Pancreas (tissue), 10 donors: ENCODE results near the gene B4GALT2. TPM values are rescaled to one million over a fixed set of nuclear protein-coding genes. Genes with fewer than 3 reads are reported as not detected.

Source experiments
- ATAC-seq, 4 donors: fragments of 200-7000 bp; cut with Tn5 transposase; one replicate each; pipeline versions ENCODE4 v1.8.0 to v1.9.1; 2020; ENCODE audit warnings: mild to moderate bottlenecking in 4 of 4, moderate library complexity in 4 of 4
- DNase-seq, 6 donors: peaks; one replicate each; pipeline ENCODE4 v3.0.0-alpha.2; 2020
- FAIRE-seq: peaks from 2 replicates; lab custom pipeline; 2012; peaks lifted over from hg19 to GRCh38; lab: Jason Lieb, UNC
- H3K27ac ChIP-seq, 4 donors: fragments of 200-600 bp; sonication (generic); 1 replicate in 3 of 4; 2 replicates in 1 of 4; pipeline versions ENCODE4 v1.5.0 to v1.8.0; 2020
- H3K27me3 ChIP-seq, 4 donors: fragments of 200-600 bp; one replicate each; pipeline ENCODE4 v1.8.0; 2021
- H3K36me3 ChIP-seq, 3 donors: fragments of 200-600 bp; sonication (generic) in 1 of 3; one replicate each; pipeline versions ENCODE4 v1.5.0 to v1.8.0; 2020 to 2021
- H3K4me1 ChIP-seq, 3 donors: fragments of 200-600 bp; one replicate each; pipeline ENCODE4 v1.8.0; 2021
- H3K4me3 ChIP-seq, 4 donors: fragments of 200-600 bp; sonication (generic) in 2 of 4; one replicate each; pipeline versions ENCODE4 v1.5.0 to v1.8.0; 2020 to 2021
- H3K9me3 ChIP-seq, 4 donors: fragments of 200-600 bp; one replicate each; pipeline ENCODE4 v1.8.0; 2021
- WGBS, 2 donors: extraction: QIAGEN DNeasy Blood & Tissue Kit; methylation state at CpG; one replicate each; pipeline ENCODE4 v1.1.7; 2013; 5-methylcytosine and 5-hydroxymethylcytosine counted together
- intact Hi-C, 3 donors: fragments of 100-400 bp; cut with DNase I; formaldehyde crosslinking; loops; one replicate each; pipeline versions ENCODE4 v1.11.1 to v1.14.2; 2022
- polyA plus RNA-seq, 2 donors: library from polyadenylated mRNA; stranded (reverse); fragments of 200-250 nt; gene quantifications; one replicate each; pipeline ENCODE4 v1.2.3, GENCODE V29; 2013
- total RNA-seq, 6 donors: library from RNA; stranded (reverse); fragmentation: NEBNext Ultra II Directional in 4 of 6; extraction: Animal tissue kit (Norgen Biotek cat#: 25700) in 4 of 6; gene quantifications; one replicate each; pipeline versions ENCODE4 v1.2.1 to v1.2.4, GENCODE V29; 2021 to 2023
- TF ChIP-seq, protein P1 (sequence below), 4 donors: fragments of 200-600 bp; sonication (generic) in 3 of 4; IDR thresholded peaks; one replicate each; pipeline versions ENCODE4 v1.5.0 to v1.8.0; 2021; ENCODE audit warnings: antibody characterized with exemption in 4 of 4
- donor health status: healthy with polysubstance abuse.
- donor health status: DM: no; HTN: no; CAD: no; lungs with moderate emphysema.
- donor health status: DM: no; HTN: no; CAD: no.
- donor health status: control.
- donor health status: control.
- donor health status: Bipolar disorder and iron deficiency.
- donor health status: DM: yes; HTN: yes; CAD: no.
- donor health status: DM: no; HTN: no; CAD: no.
- donor health status: DM: no; HTN: no; CAD: no.
- donor health status: DM: yes; HTN: yes; CAD: no.

B4GALT2 gene
- total and polyA plus RNA-seq, 8 donors, result 16.7 to 36.7 (median 27.6) TPM

GRCh38 chr1:43958351-43959255 lies 20.4 kb upstream of the B4GALT2 start:
- TF ChIP-seq, protein P1, sequence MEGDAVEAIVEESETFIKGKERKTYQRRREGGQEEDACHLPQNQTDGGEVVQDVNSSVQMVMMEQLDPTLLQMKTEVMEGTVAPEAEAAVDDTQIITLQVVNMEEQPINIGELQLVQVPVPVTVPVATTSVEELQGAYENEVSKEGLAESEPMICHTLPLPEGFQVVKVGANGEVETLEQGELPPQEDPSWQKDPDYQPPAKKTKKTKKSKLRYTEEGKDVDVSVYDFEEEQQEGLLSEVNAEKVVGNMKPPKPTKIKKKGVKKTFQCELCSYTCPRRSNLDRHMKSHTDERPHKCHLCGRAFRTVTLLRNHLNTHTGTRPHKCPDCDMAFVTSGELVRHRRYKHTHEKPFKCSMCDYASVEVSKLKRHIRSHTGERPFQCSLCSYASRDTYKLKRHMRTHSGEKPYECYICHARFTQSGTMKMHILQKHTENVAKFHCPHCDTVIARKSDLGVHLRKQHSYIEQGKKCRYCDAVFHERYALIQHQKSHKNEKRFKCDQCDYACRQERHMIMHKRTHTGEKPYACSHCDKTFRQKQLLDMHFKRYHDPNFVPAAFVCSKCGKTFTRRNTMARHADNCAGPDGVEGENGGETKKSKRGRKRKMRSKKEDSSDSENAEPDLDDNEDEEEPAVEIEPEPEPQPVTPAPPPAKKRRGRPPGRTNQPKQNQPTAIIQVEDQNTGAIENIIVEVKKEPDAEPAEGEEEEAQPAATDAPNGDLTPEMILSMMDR (IDR thresholded peaks at IDR 0.05), result no peak
- FAIRE-seq (no peak), DNase-seq (no peak), ATAC-seq (no peak)
- H3K27me3 ChIP-seq, result no peaks in the 10 kb centered on the region
- H3K36me3 ChIP-seq, result peaks cover 0 to 17% (median 0%) of the 10 kb centered on the region in 3 donors
- no peaks in the 10 kb centered on the region for H3K9me3 ChIP-seq
- H3K4me3 ChIP-seq, result no peak overlapping the region
- intact Hi-C loops, result no loop called here
- WGBS, 2 donors, result 81 to 87% methylated on average over 9 of the region's 9 CpGs
- no peak overlapping the region for H3K27ac ChIP-seq
- H3K4me1 ChIP-seq, result no peaks in the 10 kb centered on the region

DNA sequence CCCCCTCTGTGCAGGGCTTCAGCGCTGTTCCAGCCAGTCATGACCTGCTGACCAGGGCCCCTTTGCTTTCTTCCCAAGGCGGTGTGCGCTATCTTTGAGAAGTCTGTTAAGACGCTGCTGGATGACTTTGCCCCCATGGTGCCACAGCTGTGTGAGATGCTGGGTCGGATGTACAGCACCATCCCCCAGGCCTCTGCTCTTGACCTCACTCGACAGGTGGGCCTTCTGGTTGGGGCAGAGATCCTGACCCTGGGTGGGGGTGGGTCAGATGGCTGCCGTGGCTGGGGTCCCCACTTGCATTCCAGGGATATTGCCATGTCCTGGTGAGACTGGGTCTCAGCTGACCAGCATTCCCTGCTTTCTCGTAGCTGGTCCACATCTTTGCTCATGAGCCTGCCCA lies 18.2 kb upstream of the B4GALT2 start:
- intact Hi-C loops, result no loop called here
- Histone ChIP-seq H3K27ac (no peak overlapping the region), H3K4me1 (no peaks in the 10 kb centered on the region), H3K9me3 (no peaks in the 10 kb centered on the region), H3K36me3 (peaks cover 0 to 17% (median 0%) of the 10 kb centered on the region in 3 donors), H3K4me3 (no peak overlapping the region), H3K27me3 (no peaks in the 10 kb centered on the region)
- TF ChIP-seq, protein P1 (IDR thresholded peaks at IDR 0.05), result no peak
- 91 to 93% methylated on average over 8 of the region's 8 CpGs for WGBS, 2 donors
- FAIRE-seq (no peak), DNase-seq (no peak), ATAC-seq (no peak)

DNA sequence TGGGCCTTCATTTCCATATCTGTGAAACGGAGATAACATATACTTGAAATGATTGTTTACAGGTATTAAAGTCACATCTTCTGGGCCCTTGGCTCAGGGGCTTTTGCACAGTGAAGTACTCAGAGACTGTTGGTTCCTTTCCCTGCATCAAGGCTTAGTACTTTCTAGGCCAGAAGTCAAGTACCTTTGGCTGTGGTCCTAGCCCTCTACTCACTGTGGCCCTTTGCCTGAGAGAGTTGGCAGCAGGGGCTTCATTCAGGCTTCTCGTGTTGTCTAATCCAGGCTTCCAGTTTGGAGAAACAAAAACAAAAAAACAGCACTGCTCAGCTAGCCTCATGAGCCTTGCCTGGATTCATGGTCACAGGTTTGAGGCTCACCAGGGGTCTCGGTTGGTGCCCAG lies 17.3 kb upstream of the B4GALT2 start:
- no peaks in the 10 kb centered on the region for H3K4me1 ChIP-seq
- H3K9me3 ChIP-seq, result no peaks in the 10 kb centered on the region
- DNase-seq (no peak), FAIRE-seq (no peak), ATAC-seq (no peak)
- no peak overlapping the region for H3K27ac ChIP-seq
- peaks cover 0 to 17% (median 0%) of the 10 kb centered on the region in 3 donors for H3K36me3 ChIP-seq
- H3K27me3 ChIP-seq, result no peaks in the 10 kb centered on the region
- 80 to 85% methylated on average over 3 of the region's 3 CpGs for WGBS, 2 donors
- intact Hi-C loops, result no loop called here
- no peak overlapping the region for H3K4me3 ChIP-seq
- TF ChIP-seq, protein P1 (IDR thresholded peaks at IDR 0.05), result no peak

DNA sequence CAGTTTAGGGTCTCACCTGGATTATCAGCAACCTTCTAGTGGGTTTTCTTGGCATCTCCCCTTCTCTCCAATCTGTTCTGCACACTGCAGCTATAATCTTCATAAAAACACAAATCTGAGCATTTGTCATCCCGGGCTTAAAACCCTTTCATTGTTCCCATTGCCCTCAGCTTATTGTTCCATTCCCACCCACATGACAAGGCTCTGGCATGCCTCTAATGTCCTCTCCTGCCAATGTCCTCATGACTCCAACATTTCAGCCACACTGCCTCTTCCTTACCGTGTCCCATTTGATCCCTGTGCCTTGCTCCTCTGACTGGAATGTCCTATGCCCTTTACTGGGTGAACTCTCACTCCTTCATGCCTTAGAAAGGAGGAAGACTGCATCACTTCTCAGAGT lies 16.7 kb upstream of the B4GALT2 start:
- intact Hi-C loops, result no loop called here
- DNase-seq, result no peak
- Histone ChIP-seq H3K4me1 (no peaks in the 10 kb centered on the region), H3K9me3 (no peaks in the 10 kb centered on the region), H3K27ac (no peak overlapping the region), H3K4me3 (no peak overlapping the region), H3K27me3 (no peaks in the 10 kb centered on the region), H3K36me3 (peaks cover 0 to 17% (median 0%) of the 10 kb centered on the region in 3 donors)
- no peak for ATAC-seq
- FAIRE-seq, result no peak
- TF ChIP-seq, protein P1 (IDR thresholded peaks at IDR 0.05), result no peak
- 79 to 88% methylated on average over 2 of the region's 2 CpGs for WGBS, 2 donors

GRCh38 chr1:43963006-43963405 lies 16.0 kb upstream of the B4GALT2 start:
- ATAC-seq, result no peak
- no peak for FAIRE-seq

More at GRCh38 chr1:43963006-43963405, 16.0 kb upstream of the B4GALT2 start:
- intact Hi-C loops, result no loop called here
- TF ChIP-seq, protein P1 (IDR thresholded peaks at IDR 0.05), result no peak
- Histone ChIP-seq H3K27me3 (no peaks in the 10 kb centered on the region), H3K4me1 (no peaks in the 10 kb centered on the region), H3K4me3 (no peak overlapping the region), H3K36me3 (peaks cover 0 to 10% (median 0%) of the 10 kb centered on the region in 3 donors), H3K27ac (no peak overlapping the region), H3K9me3 (no peaks in the 10 kb centered on the region)
- 87 to 90% methylated on average over 3 of the region's 3 CpGs for WGBS, 2 donors
- DNase-seq, result no peak
